SU-DHL-6 (cell line): Measurements from ENCODE around the gene SERPINB6.

Source experiments
- H2AFZ ChIP-seq: fragments of 200-600 bp; sonication (generic); 2 replicates; pipeline ENCODE4 v1.6.1; 2014; ENCODE audit warnings: low read depth, mild to moderate bottlenecking, moderate library complexity, mixed read lengths, antibody characterized with exemption, low read length; ENCODE audit not compliant: severe bottlenecking
- H3F3A ChIP-seq: fragments of 200-600 bp; shearing (Covaris generic); 2 replicates; pipeline ENCODE4 v1.6.0; 2016; ENCODE audit warnings: antibody characterized with exemption, mild to moderate bottlenecking; ENCODE audit not compliant: insufficient read depth
- H3K27ac ChIP-seq: fragments of 200-600 bp; sonication (generic); 2 replicates; pipeline ENCODE4 v1.5.1; 2016; ENCODE audit warnings: low read depth, mild to moderate bottlenecking, low read length, moderate library complexity, mixed read lengths
- H3K27me3 ChIP-seq: fragments of 200-600 bp; sonication (generic), shearing (Covaris generic); 2 replicates; pipeline ENCODE4 v1.6.0; 2014; ENCODE audit warnings: mild to moderate bottlenecking, low read length
- H3K36me3 ChIP-seq: fragments of 200-600 bp; sonication (generic); 2 replicates; pipeline ENCODE4 v1.6.1; 2014; ENCODE audit warnings: mild to moderate bottlenecking, low read length, mixed read lengths
- H3K4me2 ChIP-seq: fragments of 300-600, 200-600 bp; shearing (Covaris generic), sonication (generic); 2 replicates; pipeline ENCODE4 v1.6.0; 2014; ENCODE audit warnings: low read length, low read depth, mild to moderate bottlenecking; ENCODE audit not compliant: poor library complexity, severe bottlenecking
- H3K4me3 ChIP-seq: fragments of 200-600 bp; sonication (generic); 2 replicates; pipeline ENCODE4 v1.5.1; 2014; ENCODE audit warnings: antibody characterized with exemption, low read length, mild to moderate bottlenecking, mixed read lengths; ENCODE audit not compliant: insufficient read depth, poor library complexity, severe bottlenecking
- H3K79me2 ChIP-seq: fragments of 200-600 bp; sonication (generic); 2 replicates; pipeline ENCODE4 v1.6.1; 2014; ENCODE audit warnings: mild to moderate bottlenecking, low read length, moderate library complexity; ENCODE audit not compliant: insufficient read depth
- H3K9ac ChIP-seq: fragments of 200-600 bp; sonication (generic); 2 replicates; pipeline ENCODE4 v1.7.0; 2014; ENCODE audit warnings: mild to moderate bottlenecking, low read length
- H3K9me2 ChIP-seq: fragments of 200-600 bp; sonication (generic); replicated peaks from 2 replicates; pipeline ENCODE4 v1.6.1; 2014; ENCODE audit warnings: low read length; ENCODE audit not compliant: insufficient read depth
- H3K9me3 ChIP-seq: fragments of 200-600 bp; sonication (generic); 2 replicates; pipeline ENCODE4 v1.6.1; 2014; ENCODE audit warnings: low read length, mixed read lengths; ENCODE audit not compliant: insufficient read depth
- H4K20me1 ChIP-seq: fragments of 200-600 bp; sonication (generic); 2 replicates; pipeline ENCODE4 v1.6.1; 2014; ENCODE audit warnings: low read depth, mild to moderate bottlenecking, antibody characterized with exemption, low read length, moderate library complexity, mixed read lengths
- CTCF ChIP-seq: fragments of 200-600 bp; sonication (generic); IDR thresholded peaks from one replicate; pipeline ENCODE4 v1.5.1; 2017; ENCODE audit warnings: antibody characterized with exemption, mild to moderate bottlenecking, low read length, moderate library complexity; ENCODE audit not compliant: insufficient read depth, poor library complexity, severe bottlenecking
- EZH2phosphoT487 ChIP-seq: fragments of 200-600 bp; sonication (generic), shearing (Covaris generic); conservative IDR thresholded peaks from 2 replicates; pipeline ENCODE4 v1.6.1; 2018; ENCODE audit warnings: mild to moderate bottlenecking, antibody characterized with exemption, low read length, moderate library complexity, mixed read lengths

SERPINB6 gene

GRCh38 chr6:2961506-2961905, 9.9 kb downstream of the SERPINB6 start:
- H4K20me1 ChIP-seq = no peaks in the 10 kb centered on the region
- no peak overlapping the region for H3K27ac ChIP-seq
- no peaks in the 10 kb centered on the region for H3K36me3 ChIP-seq
- H3K27me3 ChIP-seq = no peaks in the 10 kb centered on the region
- no peaks in the 10 kb centered on the region for H3K79me2 ChIP-seq
- H3K4me3 ChIP-seq = no peak overlapping the region
- H3K9me3 ChIP-seq = no peaks in the 10 kb centered on the region
- H3F3A ChIP-seq = no peaks in the 10 kb centered on the region
- TF ChIP-seq CTCF (no peak), EZH2phosphoT487 (no peak)
- no peaks in the 10 kb centered on the region for H3K9me2 ChIP-seq
- H2AFZ ChIP-seq = no peak overlapping the region
- H3K4me2 ChIP-seq = no peak overlapping the region
- no peak overlapping the region for H3K9ac ChIP-seq

GRCh38 chr6:2960935-2961334, 10.4 kb downstream of the SERPINB6 start:
- Histone ChIP-seq H3K79me2 (no peaks in the 10 kb centered on the region), H3K4me2 (no peak overlapping the region), H3K27me3 (no peaks in the 10 kb centered on the region), H3K9ac (no peak overlapping the region), H3K9me2 (no peaks in the 10 kb centered on the region), H3K4me3 (no peak overlapping the region), H3F3A (no peaks in the 10 kb centered on the region), H3K36me3 (no peaks in the 10 kb centered on the region), H2AFZ (no peak overlapping the region), H4K20me1 (no peaks in the 10 kb centered on the region), H3K27ac (no peak overlapping the region), H3K9me3 (no peaks in the 10 kb centered on the region)
- TF ChIP-seq CTCF (no peak), EZH2phosphoT487 (no peak)

- no peak overlapping the region for H3K4me3 ChIP-seq
- H3K79me2 ChIP-seq = no peaks in the 10 kb centered on the region
- no peaks in the 10 kb centered on the region for H3K27me3 ChIP-seq
- H3K27ac ChIP-seq = no peak overlapping the region
- H3F3A ChIP-seq = no peaks in the 10 kb centered on the region
- no peaks in the 10 kb centered on the region for H3K9me3 ChIP-seq
- H4K20me1 ChIP-seq = no peaks in the 10 kb centered on the region
- H3K9ac ChIP-seq = no peak overlapping the region
- no peak overlapping the region for H2AFZ ChIP-seq
- no peak for TF ChIP-seq CTCF
- TF ChIP-seq EZH2phosphoT487 = no peak
- no peaks in the 10 kb centered on the region for H3K9me2 ChIP-seq
- no peaks in the 10 kb centered on the region for H3K36me3 ChIP-seq
- no peak overlapping the region for H3K4me2 ChIP-seq
Measured at GRCh38 chr6:2959909-2960719, 11.3 kb downstream of the SERPINB6 start.
